OCI-LY1 (cell line): ENCODE data around the gene GLS.

Source experiments
- H2AFZ ChIP-seq: fragments of 200-600 bp; sonication (generic), shearing (Covaris generic); 2 replicates; pipeline ENCODE4 v1.6.0; 2014; ENCODE audit warnings: antibody characterized with exemption, mild to moderate bottlenecking, low read length
- H3F3A ChIP-seq: fragments of 200-600 bp; sonication (generic), shearing (Covaris generic); 2 replicates; pipeline ENCODE4 v1.6.0; 2014; ENCODE audit warnings: mild to moderate bottlenecking, antibody characterized with exemption, low read length, moderate library complexity; ENCODE audit not compliant: insufficient read depth
- H3K27ac ChIP-seq: fragments of 200-600 bp; sonication (generic); 2 replicates; pipeline ENCODE4 v1.5.1; 2014; ENCODE audit warnings: low read length, mixed run types, mild to moderate bottlenecking, low read depth; ENCODE audit not compliant: poor library complexity, severe bottlenecking
- H3K27me3 ChIP-seq: fragments of 200-600 bp; sonication (generic); 2 replicates; pipeline ENCODE4 v1.6.0; 2014; ENCODE audit warnings: antibody characterized with exemption, mild to moderate bottlenecking, low read length, moderate library complexity; ENCODE audit not compliant: insufficient read depth
- H3K36me3 ChIP-seq: fragments of 200-600 bp; sonication (generic); 2 replicates; pipeline ENCODE4 v1.6.1; 2014; ENCODE audit warnings: mild to moderate bottlenecking, antibody characterized with exemption, low read length, moderate library complexity, mixed read lengths; ENCODE audit not compliant: insufficient read depth
- H3K4me1 ChIP-seq: fragments of 200-600 bp; sonication (generic); 2 replicates; pipeline ENCODE4 v1.5.1; 2014; ENCODE audit warnings: mild to moderate bottlenecking, low read length, moderate library complexity; ENCODE audit not compliant: insufficient read depth, severe bottlenecking
- H3K4me2 ChIP-seq: fragments of 200-600 bp; sonication (generic), shearing (Covaris generic); 2 replicates; pipeline ENCODE4 v1.6.1; 2014; ENCODE audit warnings: low read length
- H3K4me3 ChIP-seq: fragments of 200-600 bp; sonication (generic); 2 replicates; pipeline ENCODE4 v1.5.1; 2014; ENCODE audit warnings: low read length, low read depth, mild to moderate bottlenecking, mixed read lengths; ENCODE audit not compliant: poor library complexity, severe bottlenecking
- H3K79me2 ChIP-seq: fragments of 200-600 bp; shearing (Covaris generic); 2 replicates; pipeline ENCODE4 v1.6.1; 2016; ENCODE audit warnings: mixed run types, low read length, mixed read lengths; ENCODE audit not compliant: insufficient read depth
- H3K9ac ChIP-seq: fragments of 200-600 bp; sonication (generic), shearing (Covaris generic); 2 replicates; pipeline ENCODE4 v1.6.1; 2014; ENCODE audit warnings: mild to moderate bottlenecking, low read length, mixed read lengths
- H3K9me2 ChIP-seq: fragments of 200-600 bp; sonication (generic), shearing (Covaris generic); 2 replicates; pipeline ENCODE4 v1.6.1; 2014; ENCODE audit warnings: low read depth, mild to moderate bottlenecking, low read length, mixed read lengths
- H3K9me3 ChIP-seq: fragments of 200-600 bp; shearing (Covaris generic); 2 replicates; pipeline ENCODE4 v1.6.1; 2014; ENCODE audit warnings: low read length, mixed read lengths
- H4K20me1 ChIP-seq: fragments of 200-600 bp; sonication (generic), shearing (Covaris generic); 2 replicates; pipeline ENCODE4 v1.6.0; 2016; ENCODE audit warnings: mild to moderate bottlenecking, low read length; ENCODE audit not compliant: insufficient read depth
- CTCF ChIP-seq: fragments of 200-600 bp; sonication (generic), shearing (Covaris generic); IDR thresholded peaks from 2 replicates; pipeline ENCODE4 v1.5.1; 2017; ENCODE audit warnings: mild to moderate bottlenecking, antibody characterized with exemption, low read length, moderate library complexity, mixed read lengths
- EZH2 ChIP-seq: fragments of 200-600 bp; sonication (generic), shearing (Covaris generic); IDR thresholded peaks from 2 replicates; pipeline ENCODE4 v1.8.0; 2017; ENCODE audit warnings: borderline replicate concordance, mixed run types, mild to moderate bottlenecking, antibody characterized with exemption, low read length, moderate library complexity, mixed read lengths

The GLS gene

GRCh38 chr2:190973726-190974628 lies 93.4 kb downstream of the GLS start:
- Histone ChIP-seq H2AFZ (no peak overlapping the region), H4K20me1 (no peaks in the 10 kb centered on the region), H3K4me1 (no peaks in the 10 kb centered on the region), H3K27ac (no peak overlapping the region), H3K4me2 (no peak overlapping the region), H3K9me2 (no peaks in the 10 kb centered on the region), H3K9ac (no peak overlapping the region), H3K9me3 (no peaks in the 10 kb centered on the region), H3F3A (no peaks in the 10 kb centered on the region), H3K4me3 (no peak overlapping the region), H3K36me3 (peaks cover 84% of the 10 kb centered on the region), H3K27me3 (no peaks in the 10 kb centered on the region), H3K79me2 (no peaks in the 10 kb centered on the region)
- TF ChIP-seq EZH2 (no peak), CTCF (no peak)

GRCh38 chr2:190974629-190975361 lies 94.2 kb downstream of the GLS start:
- H3K27me3 ChIP-seq = no peaks in the 10 kb centered on the region
- H3K4me1 ChIP-seq = peaks cover 4% of the 10 kb centered on the region
- no peaks in the 10 kb centered on the region for H3K9me3 ChIP-seq
- TF ChIP-seq CTCF = no peak
- no peak for TF ChIP-seq EZH2
- H3K79me2 ChIP-seq = no peaks in the 10 kb centered on the region
- H3K4me2 ChIP-seq = no peak overlapping the region
- no peak overlapping the region for H2AFZ ChIP-seq
- no peaks in the 10 kb centered on the region for H3F3A ChIP-seq
- no peak overlapping the region for H3K27ac ChIP-seq
- H4K20me1 ChIP-seq = no peaks in the 10 kb centered on the region
- no peak overlapping the region for H3K4me3 ChIP-seq
- H3K9me2 ChIP-seq = no peaks in the 10 kb centered on the region
- H3K36me3 ChIP-seq = peaks cover 84% of the 10 kb centered on the region
- no peak overlapping the region for H3K9ac ChIP-seq

- no peak overlapping the region for H2AFZ ChIP-seq
- H3K4me2 ChIP-seq = no peak overlapping the region
- TF ChIP-seq EZH2 (no peak), CTCF (no peak)
- H3F3A ChIP-seq = no peaks in the 10 kb centered on the region
- peaks cover 21% of the 10 kb centered on the region for H3K4me1 ChIP-seq
- H3K9me2 ChIP-seq = no peaks in the 10 kb centered on the region
- no peaks in the 10 kb centered on the region for H4K20me1 ChIP-seq
- H3K4me3 ChIP-seq = no peak overlapping the region
- H3K36me3 ChIP-seq = peaks cover 82% of the 10 kb centered on the region
- no peaks in the 10 kb centered on the region for H3K27me3 ChIP-seq
- H3K9me3 ChIP-seq = no peaks in the 10 kb centered on the region
- no peak overlapping the region for H3K27ac ChIP-seq
- H3K9ac ChIP-seq = no peak overlapping the region
- no peaks in the 10 kb centered on the region for H3K79me2 ChIP-seq
Observed at GRCh38 chr2:190976521-190976920, 95.9 kb downstream of the GLS start.
